HepG2 (cell line): ENCODE measurements around the gene MRPL2. TPM values are rescaled to one million over a fixed set of nuclear protein-coding genes. Genes with fewer than 3 reads are reported as not detected.
A peak's percentile ranks its signal among the peaks of the same experiment; 100 is the strongest.

ENCODE experiments used
- GABPA ChIP-seq, 2 experiments: IDR thresholded peaks; 2 replicates each; pipeline ENCODE4 v1.6.1; 2011 to 2016; ENCODE audit warnings: low read depth in 2 of 2, low read length in 1 of 2, missing biosample characterization in 1 of 2, missing genetic modification characterization in 1 of 2
- PAF1 ChIP-seq: IDR thresholded peaks from 2 replicates; pipeline ENCODE4 v1.6.1; 2016; ENCODE audit warnings: missing genetic modification reagents, missing compliant biosample characterization
- ZNF446 ChIP-seq: sonication (generic); formaldehyde crosslinking; IDR thresholded peaks from 2 replicates; pipeline ENCODE4 v1.5.0; 2020; ENCODE audit warnings: mild to moderate bottlenecking, missing genetic modification reagents
- polyA plus RNA-seq, 8 experiments: library from polyadenylated mRNA; depleted of rRNA in 3 of 8; stranded (reverse) in 7 of 8; unstranded in 1 of 8; fragments of >200 nt; fragmentation: Illumina TruSeq in 4 of 8; extraction: Trizol in 4 of 8; gene quantifications; 2 replicates each; pipeline versions ENCODE4 v1.2.1 to v1.2.3, GENCODE V29; 2011 to 2016; ENCODE audit warnings: low read depth in 4 of 8, missing spikeins in 1 of 8, mixed read lengths in 1 of 8; ENCODE audit not compliant: insufficient read depth in 1 of 8
- total RNA-seq, 5 experiments: library from RNA; depleted of rRNA; stranded (reverse); fragments of >200 nt; fragmentation: Illumina TruSeq; extraction: Trizol; gene quantifications; 2 replicates each; pipeline ENCODE4 v1.2.3, GENCODE V29; 2016; ENCODE audit warnings: low read depth in 1 of 5
- TF ChIP-seq, protein P1 (sequence below): sonication (generic); formaldehyde crosslinking; IDR thresholded peaks from 2 replicates; pipeline ENCODE4 v1.5.0; 2020; ENCODE audit warnings: mild to moderate bottlenecking, missing genetic modification reagents, borderline replicate concordance
- TF ChIP-seq, protein P2 (sequence below): sonication (generic); formaldehyde crosslinking; IDR thresholded peaks from 2 replicates; pipeline ENCODE4 v1.4.0; 2020; ENCODE audit warnings: missing genetic modification reagents, borderline replicate concordance
- TF ChIP-seq, protein P3 (sequence below), 2 experiments: fragments of 450-650 bp in 1 of 2; sonication (generic) in 1 of 2; formaldehyde crosslinking in 1 of 2; IDR thresholded peaks; 2 replicates each; pipeline versions ENCODE4 v1.6.1 to v1.8.0; 2016 to 2022; ENCODE audit warnings: antibody characterized with exemption in 1 of 2, mild to moderate bottlenecking in 1 of 2, missing genetic modification reagents in 1 of 2

The MRPL2 gene
- total and polyA plus RNA-seq, 2 of the 13 experiments (the other 11 are each of a cell fraction or from before 2014, with no cell fraction given), result 56.8 to 65.6 TPM

DNA sequence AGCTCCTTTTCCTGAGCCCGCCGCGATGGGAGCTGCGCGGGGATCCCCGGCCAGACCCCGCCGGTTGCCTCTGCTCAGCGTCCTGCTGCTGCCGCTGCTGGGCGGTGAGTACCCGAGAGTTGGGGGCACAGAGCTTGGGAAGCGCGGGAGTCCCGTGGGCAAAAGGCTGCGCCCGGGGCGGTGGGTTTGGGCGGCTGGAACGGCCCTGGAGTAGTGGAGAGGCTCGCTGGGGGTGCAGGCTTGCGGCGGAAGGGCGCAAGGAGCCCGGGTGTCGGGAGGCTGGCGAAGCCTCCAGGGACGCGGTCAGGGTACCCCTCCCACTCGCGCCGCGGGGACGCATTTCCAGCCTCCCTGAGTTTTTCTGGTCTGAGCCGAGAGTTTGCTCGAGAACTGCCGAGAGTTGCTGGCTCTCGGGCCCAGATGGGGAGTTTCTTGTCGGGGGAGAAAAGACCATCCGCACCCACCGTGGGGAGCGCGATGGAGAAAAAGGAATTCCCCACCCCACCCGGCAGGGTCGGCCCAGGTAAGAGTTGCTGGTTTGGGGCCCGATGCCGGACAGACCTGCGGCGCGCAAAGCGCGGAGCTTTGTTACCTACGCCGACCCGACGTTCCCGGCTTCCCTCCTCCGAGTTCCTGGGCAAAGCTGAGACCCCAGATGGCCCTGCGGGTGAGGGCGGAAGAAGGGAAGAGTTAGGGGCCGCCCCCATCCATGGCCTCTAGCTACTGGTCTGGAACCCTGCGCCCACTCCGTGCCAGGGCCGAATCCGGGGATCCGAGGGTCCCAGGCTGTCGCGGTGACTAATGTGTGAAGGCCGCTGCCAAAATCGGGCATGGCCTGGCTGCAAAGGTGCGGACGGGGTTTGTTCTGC lies 17.5 kb upstream of the MRPL2 start (continued):
- TF ChIP-seq, protein P1, sequence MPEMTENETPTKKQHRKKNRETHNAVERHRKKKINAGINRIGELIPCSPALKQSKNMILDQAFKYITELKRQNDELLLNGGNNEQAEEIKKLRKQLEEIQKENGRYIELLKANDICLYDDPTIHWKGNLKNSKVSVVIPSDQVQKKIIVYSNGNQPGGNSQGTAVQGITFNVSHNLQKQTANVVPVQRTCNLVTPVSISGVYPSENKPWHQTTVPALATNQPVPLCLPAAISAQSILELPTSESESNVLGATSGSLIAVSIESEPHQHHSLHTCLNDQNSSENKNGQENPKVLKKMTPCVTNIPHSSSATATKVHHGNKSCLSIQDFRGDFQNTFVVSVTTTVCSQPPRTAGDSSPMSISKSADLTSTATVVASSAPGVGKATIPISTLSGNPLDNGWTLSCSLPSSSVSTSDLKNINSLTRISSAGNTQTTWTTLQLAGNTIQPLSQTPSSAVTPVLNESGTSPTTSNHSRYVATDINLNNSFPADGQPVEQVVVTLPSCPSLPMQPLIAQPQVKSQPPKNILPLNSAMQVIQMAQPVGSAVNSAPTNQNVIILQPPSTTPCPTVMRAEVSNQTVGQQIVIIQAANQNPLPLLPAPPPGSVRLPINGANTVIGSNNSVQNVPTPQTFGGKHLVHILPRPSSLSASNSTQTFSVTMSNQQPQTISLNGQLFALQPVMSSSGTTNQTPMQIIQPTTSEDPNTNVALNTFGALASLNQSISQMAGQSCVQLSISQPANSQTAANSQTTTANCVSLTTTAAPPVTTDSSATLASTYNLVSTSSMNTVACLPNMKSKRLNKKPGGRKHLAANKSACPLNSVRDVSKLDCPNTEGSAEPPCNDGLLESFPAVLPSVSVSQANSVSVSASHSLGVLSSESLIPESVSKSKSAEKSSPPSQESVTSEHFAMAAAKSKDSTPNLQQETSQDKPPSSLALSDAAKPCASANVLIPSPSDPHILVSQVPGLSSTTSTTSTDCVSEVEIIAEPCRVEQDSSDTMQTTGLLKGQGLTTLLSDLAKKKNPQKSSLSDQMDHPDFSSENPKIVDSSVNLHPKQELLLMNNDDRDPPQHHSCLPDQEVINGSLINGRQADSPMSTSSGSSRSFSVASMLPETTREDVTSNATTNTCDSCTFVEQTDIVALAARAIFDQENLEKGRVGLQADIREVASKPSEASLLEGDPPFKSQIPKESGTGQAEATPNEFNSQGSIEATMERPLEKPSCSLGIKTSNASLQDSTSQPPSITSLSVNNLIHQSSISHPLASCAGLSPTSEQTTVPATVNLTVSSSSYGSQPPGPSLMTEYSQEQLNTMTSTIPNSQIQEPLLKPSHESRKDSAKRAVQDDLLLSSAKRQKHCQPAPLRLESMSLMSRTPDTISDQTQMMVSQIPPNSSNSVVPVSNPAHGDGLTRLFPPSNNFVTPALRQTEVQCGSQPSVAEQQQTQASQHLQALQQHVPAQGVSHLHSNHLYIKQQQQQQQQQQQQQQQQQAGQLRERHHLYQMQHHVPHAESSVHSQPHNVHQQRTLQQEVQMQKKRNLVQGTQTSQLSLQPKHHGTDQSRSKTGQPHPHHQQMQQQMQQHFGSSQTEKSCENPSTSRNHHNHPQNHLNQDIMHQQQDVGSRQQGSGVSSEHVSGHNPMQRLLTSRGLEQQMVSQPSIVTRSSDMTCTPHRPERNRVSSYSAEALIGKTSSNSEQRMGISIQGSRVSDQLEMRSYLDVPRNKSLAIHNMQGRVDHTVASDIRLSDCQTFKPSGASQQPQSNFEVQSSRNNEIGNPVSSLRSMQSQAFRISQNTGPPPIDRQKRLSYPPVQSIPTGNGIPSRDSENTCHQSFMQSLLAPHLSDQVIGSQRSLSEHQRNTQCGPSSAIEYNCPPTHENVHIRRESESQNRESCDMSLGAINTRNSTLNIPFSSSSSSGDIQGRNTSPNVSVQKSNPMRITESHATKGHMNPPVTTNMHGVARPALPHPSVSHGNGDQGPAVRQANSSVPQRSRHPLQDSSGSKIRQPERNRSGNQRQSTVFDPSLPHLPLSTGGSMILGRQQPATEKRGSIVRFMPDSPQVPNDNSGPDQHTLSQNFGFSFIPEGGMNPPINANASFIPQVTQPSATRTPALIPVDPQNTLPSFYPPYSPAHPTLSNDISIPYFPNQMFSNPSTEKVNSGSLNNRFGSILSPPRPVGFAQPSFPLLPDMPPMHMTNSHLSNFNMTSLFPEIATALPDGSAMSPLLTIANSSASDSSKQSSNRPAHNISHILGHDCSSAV (CRISPR knock-in tag), result no peak
- TF ChIP-seq PAF1 (CRISPR knock-in tag) (no peak), GABPA (IDR thresholded peaks at IDR 0.05; ENCODE audit: low read depth, low read length) (no peak), GABPA (CRISPR knock-in tag; IDR thresholded peaks at IDR 0.05; ENCODE audit: low read depth) (peak; percentile 19; the same call in 1 of the 2 replicates), ZNF446 (CRISPR knock-in tag) (0 out of 2 replicates have a peak, but pooled peaks have one; percentile 61)
- TF ChIP-seq, protein P2, sequence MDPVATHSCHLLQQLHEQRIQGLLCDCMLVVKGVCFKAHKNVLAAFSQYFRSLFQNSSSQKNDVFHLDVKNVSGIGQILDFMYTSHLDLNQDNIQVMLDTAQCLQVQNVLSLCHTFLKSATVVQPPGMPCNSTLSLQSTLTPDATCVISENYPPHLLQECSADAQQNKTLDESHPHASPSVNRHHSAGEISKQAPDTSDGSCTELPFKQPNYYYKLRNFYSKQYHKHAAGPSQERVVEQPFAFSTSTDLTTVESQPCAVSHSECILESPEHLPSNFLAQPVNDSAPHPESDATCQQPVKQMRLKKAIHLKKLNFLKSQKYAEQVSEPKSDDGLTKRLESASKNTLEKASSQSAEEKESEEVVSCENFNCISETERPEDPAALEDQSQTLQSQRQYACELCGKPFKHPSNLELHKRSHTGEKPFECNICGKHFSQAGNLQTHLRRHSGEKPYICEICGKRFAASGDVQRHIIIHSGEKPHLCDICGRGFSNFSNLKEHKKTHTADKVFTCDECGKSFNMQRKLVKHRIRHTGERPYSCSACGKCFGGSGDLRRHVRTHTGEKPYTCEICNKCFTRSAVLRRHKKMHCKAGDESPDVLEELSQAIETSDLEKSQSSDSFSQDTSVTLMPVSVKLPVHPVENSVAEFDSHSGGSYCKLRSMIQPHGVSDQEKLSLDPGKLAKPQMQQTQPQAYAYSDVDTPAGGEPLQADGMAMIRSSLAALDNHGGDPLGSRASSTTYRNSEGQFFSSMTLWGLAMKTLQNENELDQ (CRISPR knock-in tag), result no peak
- TF ChIP-seq, protein P3, sequence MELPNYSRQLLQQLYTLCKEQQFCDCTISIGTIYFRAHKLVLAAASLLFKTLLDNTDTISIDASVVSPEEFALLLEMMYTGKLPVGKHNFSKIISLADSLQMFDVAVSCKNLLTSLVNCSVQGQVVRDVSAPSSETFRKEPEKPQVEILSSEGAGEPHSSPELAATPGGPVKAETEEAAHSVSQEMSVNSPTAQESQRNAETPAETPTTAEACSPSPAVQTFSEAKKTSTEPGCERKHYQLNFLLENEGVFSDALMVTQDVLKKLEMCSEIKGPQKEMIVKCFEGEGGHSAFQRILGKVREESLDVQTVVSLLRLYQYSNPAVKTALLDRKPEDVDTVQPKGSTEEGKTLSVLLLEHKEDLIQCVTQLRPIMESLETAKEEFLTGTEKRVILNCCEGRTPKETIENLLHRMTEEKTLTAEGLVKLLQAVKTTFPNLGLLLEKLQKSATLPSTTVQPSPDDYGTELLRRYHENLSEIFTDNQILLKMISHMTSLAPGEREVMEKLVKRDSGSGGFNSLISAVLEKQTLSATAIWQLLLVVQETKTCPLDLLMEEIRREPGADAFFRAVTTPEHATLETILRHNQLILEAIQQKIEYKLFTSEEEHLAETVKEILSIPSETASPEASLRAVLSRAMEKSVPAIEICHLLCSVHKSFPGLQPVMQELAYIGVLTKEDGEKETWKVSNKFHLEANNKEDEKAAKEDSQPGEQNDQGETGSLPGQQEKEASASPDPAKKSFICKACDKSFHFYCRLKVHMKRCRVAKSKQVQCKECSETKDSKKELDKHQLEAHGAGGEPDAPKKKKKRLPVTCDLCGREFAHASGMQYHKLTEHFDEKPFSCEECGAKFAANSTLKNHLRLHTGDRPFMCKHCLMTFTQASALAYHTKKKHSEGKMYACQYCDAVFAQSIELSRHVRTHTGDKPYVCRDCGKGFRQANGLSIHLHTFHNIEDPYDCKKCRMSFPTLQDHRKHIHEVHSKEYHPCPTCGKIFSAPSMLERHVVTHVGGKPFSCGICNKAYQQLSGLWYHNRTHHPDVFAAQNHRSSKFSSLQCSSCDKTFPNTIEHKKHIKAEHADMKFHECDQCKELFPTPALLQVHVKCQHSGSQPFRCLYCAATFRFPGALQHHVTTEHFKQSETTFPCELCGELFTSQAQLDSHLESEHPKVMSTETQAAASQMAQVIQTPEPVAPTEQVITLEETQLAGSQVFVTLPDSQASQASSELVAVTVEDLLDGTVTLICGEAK (IDR thresholded peaks at IDR 0.05), result no peak
- TF ChIP-seq, protein P3 (CRISPR knock-in tag; IDR thresholded peaks at IDR 0.05), result peak; percentile 51; the same call in 1 of the 2 replicates
